SK-N-SH (cell line): ENCODE measurements around the gene HDGFL3. TPM values are rescaled to one million over a fixed set of nuclear protein-coding genes. Genes with fewer than 3 reads are reported as not detected.
"Not testable (repeated sequence)": the region's sequence is repeated elsewhere in the genome, so short reads cannot be mapped to it uniquely, and the experiment has no call there.

Experiments
- CTCF ChIA-PET: fragments of 300-600, 350-600 bp; formaldehyde crosslinking; extraction: SDS; loops from one replicate; lab custom pipeline; 2021; lab: Yijun Ruan, JAX
- POLR2A ChIA-PET: fragments of 350-600 bp; sonication (Branson Sonifier 250); formaldehyde crosslinking; extraction: SDS; loops from one replicate; lab custom pipeline; 2020; ENCODE audit warnings: antibody characterized with exemption, inconsistent platforms; lab: Yijun Ruan, JAX
- DNase-seq: peaks from one replicate; pipeline ENCODE4 v3.0.0; 2012
- H2AFZ ChIP-seq: fragments of 200-600 bp; sonication (generic); 2 replicates; pipeline ENCODE4 v1.8.1; 2016; ENCODE audit warnings: antibody characterized with exemption, mild to moderate bottlenecking, low read depth
- H3F3A ChIP-seq: fragments of 200-600 bp; sonication (generic); replicated peaks from 2 replicates; pipeline ENCODE3; 2016; ENCODE audit warnings: antibody characterized with exemption, mild to moderate bottlenecking; ENCODE audit not compliant: insufficient read depth
- H3K27ac ChIP-seq, 2 experiments: fragments of 200-500 bp in 1 of 2; fragments of 200-600 bp in 1 of 2; sonication (Bioruptor generic) in 1 of 2; sonication (generic), shearing (Covaris generic) in 1 of 2; 2 replicates each; pipeline versions ENCODE4 v1.5.1 to v1.6.1; 2014 to 2016; ENCODE audit warnings: low read depth in 2 of 2, inconsistent platforms in 1 of 2, low read length in 1 of 2, mild to moderate bottlenecking in 1 of 2, mixed read lengths in 1 of 2
- H3K27me3 ChIP-seq: fragments of 200-600 bp; sonication (generic), shearing (Covaris generic); 2 replicates; pipeline ENCODE4 v1.6.1; 2016; ENCODE audit warnings: mixed run types; ENCODE audit not compliant: insufficient read depth
- H3K36me3 ChIP-seq, 2 experiments: fragments of 200-500 bp in 1 of 2; fragments of 200-600 bp in 1 of 2; sonication (Bioruptor generic) in 1 of 2; sonication (generic) in 1 of 2; replicated peaks in 1 of 2; 2 replicates each; pipeline versions ENCODE3 to v1.5.1; 2014 to 2016; ENCODE audit warnings: low read length in 1 of 2, mild to moderate bottlenecking in 1 of 2; ENCODE audit not compliant: insufficient read depth in 2 of 2, control insufficient read depth in 1 of 2
- H3K4me1 ChIP-seq, 2 experiments: fragments of 200-500 bp in 1 of 2; fragments of 200-600 bp in 1 of 2; sonication (Bioruptor generic) in 1 of 2; sonication (generic), shearing (Covaris generic) in 1 of 2; 2 replicates each; pipeline versions ENCODE4 v1.5.1 to v1.6.1; 2014 to 2016; ENCODE audit warnings: low read depth in 1 of 2, low read length in 1 of 2, mixed run types in 1 of 2; ENCODE audit not compliant: insufficient read depth in 2 of 2, control insufficient read depth in 1 of 2
- H3K4me2 ChIP-seq: fragments of 200-600 bp; sonication (generic), shearing (Covaris generic); 2 replicates; pipeline ENCODE4 v1.6.1; 2017; ENCODE audit warnings: mixed run types
- H3K4me3 ChIP-seq, 2 experiments: fragments of 200-500 bp in 1 of 2; fragments of 200-600 bp in 1 of 2; sonication (Bioruptor generic) in 1 of 2; sonication (generic), shearing (Covaris generic) in 1 of 2; 2 replicates each; pipeline versions ENCODE4 v1.5.1 to v1.8.1; 2014 to 2016; ENCODE audit warnings: low read depth in 2 of 2, inconsistent platforms in 1 of 2, low read length in 1 of 2, mild to moderate bottlenecking in 1 of 2, mixed read lengths in 1 of 2, moderate library complexity in 1 of 2
- H3K79me2 ChIP-seq: fragments of 200-600 bp; sonication (generic); 2 replicates; pipeline ENCODE4 v1.8.1; 2017; ENCODE audit warnings: mild to moderate bottlenecking; ENCODE audit not compliant: insufficient read depth
- H3K9ac ChIP-seq: fragments of 200-600 bp; sonication (generic); 2 replicates; pipeline ENCODE4 v1.6.1; 2017; ENCODE audit warnings: mixed run types
- H3K9me2 ChIP-seq: fragments of 200-600 bp; sonication (generic); 2 replicates; pipeline ENCODE4 v1.6.1; 2017; ENCODE audit warnings: mixed run types
- H3K9me3 ChIP-seq: fragments of 200-600 bp; sonication (generic); 2 replicates; pipeline ENCODE4 v1.6.1; 2017; ENCODE audit warnings: mixed run types, mild to moderate bottlenecking, moderate library complexity
- H4K20me1 ChIP-seq: fragments of 200-600 bp; sonication (generic); 2 replicates; pipeline ENCODE4 v1.6.1; 2017; ENCODE audit warnings: mild to moderate bottlenecking, mixed run types; ENCODE audit not compliant: insufficient read depth
- EZH2phosphoT487 ChIP-seq: fragments of 200-600 bp; sonication (generic); IDR thresholded peaks from 2 replicates; pipeline ENCODE4 v1.6.1; 2017; ENCODE audit warnings: low read depth, mixed run types, mild to moderate bottlenecking, antibody characterized with exemption, moderate library complexity, borderline replicate concordance
- FOXM1 ChIP-seq: IDR thresholded peaks from 2 replicates; pipeline ENCODE4 v1.4.0; 2012; ENCODE audit warnings: low read depth, mild to moderate bottlenecking
- MXI1 ChIP-seq: IDR thresholded peaks from 2 replicates; pipeline ENCODE4 v1.6.1; 2012; ENCODE audit warnings: mild to moderate bottlenecking, low read depth, low read length, improper control_type of control experiment
- RAD21 ChIP-seq: IDR thresholded peaks from 2 replicates; pipeline ENCODE4 v1.6.1; 2012; ENCODE audit warnings: mild to moderate bottlenecking, low read length
- RFX5 ChIP-seq: IDR thresholded peaks from 2 replicates; pipeline ENCODE4 v1.6.1; 2012; ENCODE audit warnings: mild to moderate bottlenecking, improper control_type of control experiment, low read length
- YY1 ChIP-seq: IDR thresholded peaks from 2 replicates; pipeline ENCODE4 v1.4.0; 2012; ENCODE audit warnings: low read depth, mild to moderate bottlenecking
- WGBS: methylation state at CpG from one replicate; pipeline ENCODE4 v1.1.6; 2017; ENCODE audit warnings: low lambda C conversion rate; 5-methylcytosine and 5-hydroxymethylcytosine counted together
- polyA plus RNA-seq, 3 experiments: library from polyadenylated mRNA; depleted of rRNA; stranded (reverse); fragments of >200 nt; gene quantifications; 2 replicates each; pipeline ENCODE4 v1.2.3, GENCODE V29; 2012
- TF ChIP-seq, protein P1 (sequence below): IDR thresholded peaks from 2 replicates; pipeline ENCODE4 v1.4.0; 2012; ENCODE audit warnings: low read depth, borderline replicate concordance
- TF ChIP-seq, protein P2 (sequence below): fragments of 200-600 bp; sonication (generic); IDR thresholded peaks from 2 replicates; pipeline ENCODE4 v1.6.1; 2017; ENCODE audit warnings: antibody characterized with exemption, mild to moderate bottlenecking, moderate library complexity
- TF ChIP-seq, protein P3 (sequence below): IDR thresholded peaks from 2 replicates; pipeline ENCODE4 v1.4.0; 2012; ENCODE audit warnings: low read depth

Gene HDGFL3
- polyA plus RNA-seq, 1 of the 3 experiments (the other 2 are of a cell fraction): 8.0 TPM

DNA sequence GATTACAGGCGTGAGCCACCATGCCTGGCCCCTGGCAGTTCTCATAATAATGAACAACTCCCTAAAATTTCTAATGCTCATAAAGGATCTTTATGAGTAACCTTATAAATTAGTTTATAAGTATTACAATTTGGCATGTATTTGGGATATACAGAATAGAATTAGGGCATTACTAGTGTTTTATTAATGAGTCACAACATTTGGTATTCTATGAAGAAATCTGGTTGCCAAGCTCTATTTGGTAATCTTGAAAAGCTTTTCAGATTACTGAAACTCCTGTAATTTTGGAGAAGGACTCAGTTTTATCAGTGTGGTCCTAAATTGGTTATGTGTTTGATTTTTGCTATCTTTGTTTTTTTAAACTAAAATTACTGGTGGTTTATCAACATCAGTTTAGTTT lies 54.3 kb downstream of the HDGFL3 start (continued):
- TF ChIP-seq MXI1 (no peak), RAD21 (no peak), RFX5 (no peak), FOXM1 (no peak), EZH2phosphoT487 (no peak)
- TF ChIP-seq, protein P1, sequence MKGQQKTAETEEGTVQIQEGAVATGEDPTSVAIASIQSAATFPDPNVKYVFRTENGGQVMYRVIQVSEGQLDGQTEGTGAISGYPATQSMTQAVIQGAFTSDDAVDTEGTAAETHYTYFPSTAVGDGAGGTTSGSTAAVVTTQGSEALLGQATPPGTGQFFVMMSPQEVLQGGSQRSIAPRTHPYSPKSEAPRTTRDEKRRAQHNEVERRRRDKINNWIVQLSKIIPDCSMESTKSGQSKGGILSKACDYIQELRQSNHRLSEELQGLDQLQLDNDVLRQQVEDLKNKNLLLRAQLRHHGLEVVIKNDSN: no peak
- TF ChIP-seq, protein P2, sequence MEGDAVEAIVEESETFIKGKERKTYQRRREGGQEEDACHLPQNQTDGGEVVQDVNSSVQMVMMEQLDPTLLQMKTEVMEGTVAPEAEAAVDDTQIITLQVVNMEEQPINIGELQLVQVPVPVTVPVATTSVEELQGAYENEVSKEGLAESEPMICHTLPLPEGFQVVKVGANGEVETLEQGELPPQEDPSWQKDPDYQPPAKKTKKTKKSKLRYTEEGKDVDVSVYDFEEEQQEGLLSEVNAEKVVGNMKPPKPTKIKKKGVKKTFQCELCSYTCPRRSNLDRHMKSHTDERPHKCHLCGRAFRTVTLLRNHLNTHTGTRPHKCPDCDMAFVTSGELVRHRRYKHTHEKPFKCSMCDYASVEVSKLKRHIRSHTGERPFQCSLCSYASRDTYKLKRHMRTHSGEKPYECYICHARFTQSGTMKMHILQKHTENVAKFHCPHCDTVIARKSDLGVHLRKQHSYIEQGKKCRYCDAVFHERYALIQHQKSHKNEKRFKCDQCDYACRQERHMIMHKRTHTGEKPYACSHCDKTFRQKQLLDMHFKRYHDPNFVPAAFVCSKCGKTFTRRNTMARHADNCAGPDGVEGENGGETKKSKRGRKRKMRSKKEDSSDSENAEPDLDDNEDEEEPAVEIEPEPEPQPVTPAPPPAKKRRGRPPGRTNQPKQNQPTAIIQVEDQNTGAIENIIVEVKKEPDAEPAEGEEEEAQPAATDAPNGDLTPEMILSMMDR: no peak
- TF ChIP-seq, protein P3, sequence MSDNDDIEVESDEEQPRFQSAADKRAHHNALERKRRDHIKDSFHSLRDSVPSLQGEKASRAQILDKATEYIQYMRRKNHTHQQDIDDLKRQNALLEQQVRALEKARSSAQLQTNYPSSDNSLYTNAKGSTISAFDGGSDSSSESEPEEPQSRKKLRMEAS: no peak

DNA sequence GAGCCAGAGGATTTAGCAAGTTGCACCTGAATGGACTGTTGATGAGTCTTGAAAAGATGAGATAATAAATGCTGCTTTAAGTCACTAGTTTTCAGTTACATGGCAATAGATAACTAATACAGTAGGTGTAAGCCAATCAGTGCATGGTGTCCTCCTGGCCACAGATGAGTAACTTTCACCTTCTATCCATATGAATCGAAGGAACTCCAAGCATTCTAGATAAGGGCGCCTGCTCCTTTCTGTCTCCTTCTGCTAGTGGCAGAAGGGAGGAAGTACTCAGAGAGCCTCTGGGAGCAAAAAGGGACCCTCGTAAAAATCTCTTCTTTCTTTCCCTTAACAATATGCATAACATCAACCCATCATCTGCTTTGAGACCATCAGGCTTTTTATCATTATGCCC lies 62.9 kb downstream of the HDGFL3 start:
- TF ChIP-seq YY1: no peak
- no peaks in the 10 kb centered on the region for H3K27me3 ChIP-seq
- CTCF ChIA-PET: no interaction called here
- peaks cover 9% of the 10 kb centered on the region for H3K79me2 ChIP-seq
- H3F3A ChIP-seq: no peaks in the 10 kb centered on the region
- no peaks in the 10 kb centered on the region for H3K4me1 ChIP-seq
- H3K27ac ChIP-seq: no peak overlapping the region
- no peaks in the 10 kb centered on the region for H3K9me3 ChIP-seq
- no peak overlapping the region for H2AFZ ChIP-seq
- H3K4me2 ChIP-seq: no peak overlapping the region
- POLR2A ChIA-PET: no interaction called here
- WGBS: 100% methylated on average over 3 of the region's 3 CpGs
- DNase-seq: no peak
- peaks cover 46 to 49% of the 10 kb centered on the region in 2 experiments for H3K36me3 ChIP-seq
- no peak overlapping the region for H3K9ac ChIP-seq
- H3K4me3 ChIP-seq: no peak overlapping the region
- no peaks in the 10 kb centered on the region for H3K9me2 ChIP-seq
- H4K20me1 ChIP-seq: no peaks in the 10 kb centered on the region

DNA sequence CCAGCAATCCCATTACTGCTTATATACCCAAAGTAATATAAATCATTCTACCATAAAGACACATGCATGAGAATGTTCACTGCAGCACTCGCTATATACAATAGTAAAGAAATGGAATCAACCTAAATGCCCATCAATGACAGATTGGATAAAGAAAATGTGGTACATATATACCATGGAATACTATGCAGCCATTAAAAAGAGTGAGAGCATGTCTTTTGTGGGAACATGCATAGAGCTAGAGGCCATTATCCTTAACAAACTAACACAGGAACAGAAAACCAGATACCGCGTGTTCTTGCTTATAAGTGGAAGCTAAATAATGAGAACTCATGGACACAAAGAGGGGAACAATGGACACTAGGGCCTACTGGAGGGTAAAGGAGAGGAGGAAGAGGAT lies 65.5 kb downstream of the HDGFL3 start:
- H3K27me3 ChIP-seq, H3K4me3 ChIP-seq, DNase-seq, H3F3A ChIP-seq, H3K9ac ChIP-seq, POLR2A ChIA-PET, H3K9me2 ChIP-seq, H3K27ac ChIP-seq, H3K4me1 ChIP-seq, H4K20me1 ChIP-seq, H3K79me2 ChIP-seq, H2AFZ ChIP-seq, H3K9me3 ChIP-seq, H3K4me2 ChIP-seq: not testable (repeated sequence)
- CTCF ChIA-PET: interaction anchor here (1.1 kb wide), 1 partner anchor 16 kb away, joined by 3 read pairs; no protein-coding TSS in a partner anchor
- 97% methylated on average over 3 of the region's 3 CpGs for WGBS
- peaks cover 39 to 54% of the 10 kb centered on the region in 2 experiments for H3K36me3 ChIP-seq
